Measurements from ENCODE around the gene HOXB1. TPM values are rescaled to one million over a fixed set of nuclear protein-coding genes. Genes with fewer than 3 reads are reported as not detected.

HOXB1 gene
- total and polyA plus RNA-seq, 2 donors (not counting 3 experiments of a cell fraction or from before 2014, with no cell fraction given) = not detected

GRCh38 chr17:48499248-48499647, 31.6 kb downstream of the HOXB1 start:
- ChIA-PET POLR2A (no interaction called here), CTCF (interaction anchor here (0.8 to 1.3 kb wide), 2 partner anchors 14 to 164 kb away, joined by 3 read pairs; no protein-coding TSS in a partner anchor)
- FAIRE-seq = no peak
- no peak overlapping the region for H3K9ac ChIP-seq (replicated peaks; ENCODE audit: extremely low read depth, insufficient read depth, low read length)
- TF ChIP-seq, protein P1, sequence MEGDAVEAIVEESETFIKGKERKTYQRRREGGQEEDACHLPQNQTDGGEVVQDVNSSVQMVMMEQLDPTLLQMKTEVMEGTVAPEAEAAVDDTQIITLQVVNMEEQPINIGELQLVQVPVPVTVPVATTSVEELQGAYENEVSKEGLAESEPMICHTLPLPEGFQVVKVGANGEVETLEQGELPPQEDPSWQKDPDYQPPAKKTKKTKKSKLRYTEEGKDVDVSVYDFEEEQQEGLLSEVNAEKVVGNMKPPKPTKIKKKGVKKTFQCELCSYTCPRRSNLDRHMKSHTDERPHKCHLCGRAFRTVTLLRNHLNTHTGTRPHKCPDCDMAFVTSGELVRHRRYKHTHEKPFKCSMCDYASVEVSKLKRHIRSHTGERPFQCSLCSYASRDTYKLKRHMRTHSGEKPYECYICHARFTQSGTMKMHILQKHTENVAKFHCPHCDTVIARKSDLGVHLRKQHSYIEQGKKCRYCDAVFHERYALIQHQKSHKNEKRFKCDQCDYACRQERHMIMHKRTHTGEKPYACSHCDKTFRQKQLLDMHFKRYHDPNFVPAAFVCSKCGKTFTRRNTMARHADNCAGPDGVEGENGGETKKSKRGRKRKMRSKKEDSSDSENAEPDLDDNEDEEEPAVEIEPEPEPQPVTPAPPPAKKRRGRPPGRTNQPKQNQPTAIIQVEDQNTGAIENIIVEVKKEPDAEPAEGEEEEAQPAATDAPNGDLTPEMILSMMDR (IDR thresholded peaks at IDR 0.05; ENCODE audit: extremely low read depth in 1 of 2, insufficient read depth in 1 of 2, low read depth in 1 of 2, low read length in 2 of 2) = no peak
- TF ChIP-seq GATA2 (IDR thresholded peaks at IDR 0.05; ENCODE audit: insufficient read depth, insufficient read length, low read depth, low read length) = no peak
- TF ChIP-seq POLR2AphosphoS5 (IDR thresholded peaks at IDR 0.05; ENCODE audit: insufficient read depth, low read depth, low read length) = no peak
- TF ChIP-seq POLR2A (IDR thresholded peaks at IDR 0.05; ENCODE audit: low read depth, low read length) = no peak
- no peak for TF ChIP-seq FOS (IDR thresholded peaks at IDR 0.05; ENCODE audit: borderline replicate concordance, insufficient read depth, low read length)
- no peak for TF ChIP-seq MYC (IDR thresholded peaks at IDR 0.05; ENCODE audit: low read depth, low read length)
- no peak for TF ChIP-seq JUN (IDR thresholded peaks at IDR 0.05; ENCODE audit: borderline replicate concordance, insufficient read depth, insufficient read length, low read depth)
- no peak for TF ChIP-seq EZH2 (IDR thresholded peaks at IDR 0.05; ENCODE audit: borderline replicate concordance, low read depth, low read length, severe bottlenecking)
- no peak for TF ChIP-seq MAX (IDR thresholded peaks at IDR 0.05; ENCODE audit: insufficient read depth, insufficient read length)
- no peak for DNase-seq (ENCODE audit: low read depth, low spot score)
- no TSS peak for BruUV-seq (replicated peaks)
- no peaks in the 10 kb centered on the region for H3K36me3 ChIP-seq (ENCODE audit: control insufficient read depth in 2 of 2, extremely low read depth in 1 of 2, insufficient read depth in 2 of 2, low read length in 2 of 2)
- peaks cover 3 to 10% of the 10 kb centered on the region in 2 experiments for H3K27me3 ChIP-seq (ENCODE audit: control insufficient read depth in 2 of 2, insufficient read depth in 2 of 2, low read length in 2 of 2)
- no peaks in the 10 kb centered on the region for H3K9me3 ChIP-seq (replicated peaks; ENCODE audit: control insufficient read depth, insufficient read depth, low read length)
- no peaks in the 10 kb centered on the region for H3K4me1 ChIP-seq (ENCODE audit: control insufficient read depth, extremely low read depth, insufficient read depth, low read length)
- no peaks in the 10 kb centered on the region for H4K20me1 ChIP-seq (replicated peaks; ENCODE audit: control insufficient read depth, extremely low read depth, insufficient read depth, low read length)
- intact Hi-C loops (cut with micrococcal nuclease) = no loop called here
- H2AFZ ChIP-seq (ENCODE audit: low read depth, low read length) = no peak overlapping the region
- H3K9me1 ChIP-seq (replicated peaks; ENCODE audit: control insufficient read depth, extremely low read depth, insufficient read depth, low read length) = no peaks in the 10 kb centered on the region
- H3K79me2 ChIP-seq (ENCODE audit: control insufficient read depth, insufficient read depth, low read length) = no peaks in the 10 kb centered on the region
- no peak overlapping the region for H3K27ac ChIP-seq (ENCODE audit: insufficient read depth, low read depth, low read length)
- no peak overlapping the region for H3K4me2 ChIP-seq (ENCODE audit: insufficient read depth, low read length)
- H3K4me3 ChIP-seq (replicated peaks in 1 of 3; ENCODE audit: insufficient read depth in 1 of 3, low read depth in 1 of 3, low read length in 3 of 3) = no peak overlapping the region
- dilution Hi-C loops (cut with MboI; ENCODE audit: extremely low pct_ligation_motif_present, low sequenced_read_pairs) = no loop called here
